ENCODE measurements around the gene NCOA1.
"Not testable (repeated sequence)": the region's sequence is repeated elsewhere in the genome, so short reads cannot be mapped to it uniquely, and the experiment has no call there.

Gene NCOA1

DNA sequence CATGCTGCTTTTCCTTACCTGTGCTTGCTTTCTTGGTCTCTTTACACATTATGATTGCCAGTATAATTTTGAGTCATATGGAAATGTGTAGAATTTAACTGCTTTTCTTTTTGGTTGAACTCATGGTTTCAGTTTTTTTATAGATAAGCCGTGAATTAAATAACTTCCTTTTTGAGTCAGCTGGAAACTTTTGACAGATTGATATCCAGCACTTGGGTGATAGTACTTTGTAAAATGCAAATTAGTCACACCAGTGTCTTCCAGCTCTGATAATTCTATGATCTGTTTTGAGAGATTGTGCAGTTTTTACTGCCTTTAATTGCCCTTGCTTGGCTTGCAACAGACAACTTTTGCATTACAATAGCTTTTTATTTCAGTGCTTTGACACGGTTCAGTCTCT, 86.4 kb downstream of the NCOA1 start:
- H4K20me1 ChIP-seq (ENCODE audit: insufficient read depth, low read length), result no peaks in the 10 kb centered on the region
- H3K79me2 ChIP-seq (ENCODE audit: insufficient read depth, low read length), result no peaks in the 10 kb centered on the region
- no peaks in the 10 kb centered on the region for H3F3A ChIP-seq (ENCODE audit: insufficient read depth, low read length)
- peak overlapping the region; percentile 26 for H3K9ac ChIP-seq (ENCODE audit: low read length)
- no peak overlapping the region for H2AFZ ChIP-seq (ENCODE audit: low read length)
- H3K36me3 ChIP-seq (ENCODE audit: insufficient read depth, low read length), result 0 out of 2 replicates have a peak, but pooled peaks cover 5% of the 10 kb centered on the region
- peak overlapping the region; percentile 83 for H3K27ac ChIP-seq (ENCODE audit: low read depth, low read length, poor library complexity, severe bottlenecking)
- peak overlapping the region; percentile 49 for H3K4me2 ChIP-seq (ENCODE audit: low read length)
- H3K9me3 ChIP-seq (ENCODE audit: low read length), result peaks cover 2% of the 10 kb centered on the region; the same call in 1 of the 2 replicates
- TF ChIP-seq CTCF (IDR thresholded peaks at IDR 0.05; ENCODE audit: low read length) (no peak), EZH2 (IDR thresholded peaks at IDR 0.05; ENCODE audit: borderline replicate concordance, low read length) (no peak)
- H3K27me3 ChIP-seq (ENCODE audit: insufficient read depth, low read length), result no peaks in the 10 kb centered on the region
- H3K9me2 ChIP-seq (ENCODE audit: low read depth, low read length), result no peaks in the 10 kb centered on the region
- peaks cover 49% of the 10 kb centered on the region for H3K4me1 ChIP-seq (ENCODE audit: insufficient read depth, low read length, severe bottlenecking)
- peak overlapping the region; percentile 19 for H3K4me3 ChIP-seq (ENCODE audit: low read depth, low read length, poor library complexity, severe bottlenecking)

DNA sequence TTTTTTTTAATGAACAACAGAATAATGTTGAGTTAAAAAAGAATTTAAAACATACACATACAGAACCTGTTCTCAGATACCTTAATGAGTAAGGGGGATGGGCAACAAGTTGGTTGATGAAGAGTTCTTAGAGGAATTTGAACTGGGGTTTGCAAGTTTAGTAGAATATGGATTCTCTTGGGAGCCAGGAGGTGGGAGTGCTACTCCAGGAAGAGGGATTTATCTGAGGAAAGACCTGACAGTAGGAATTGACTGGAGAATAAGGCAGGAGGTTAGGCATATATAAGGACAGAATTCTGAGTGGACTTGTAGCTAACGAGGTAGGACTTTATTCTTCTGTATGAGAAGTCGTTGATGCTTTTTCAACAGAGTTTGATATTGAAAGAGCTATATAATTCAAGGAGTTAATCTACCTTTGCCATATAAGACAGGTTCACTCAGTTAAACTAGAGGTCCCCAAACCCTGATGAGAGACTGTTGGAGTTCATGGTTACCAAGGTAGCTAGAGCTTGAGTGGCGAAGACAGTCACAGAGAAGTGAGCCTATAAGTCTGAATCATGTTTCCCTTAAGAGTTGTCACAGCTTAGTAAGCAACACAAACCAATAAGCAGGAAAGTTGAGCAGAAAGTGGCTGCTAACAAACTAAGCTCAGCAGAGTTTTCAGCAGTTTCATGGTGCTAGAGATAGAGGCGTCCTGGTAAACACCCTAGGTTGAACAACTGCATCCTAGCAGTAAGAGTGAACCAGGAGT, 88.2 kb downstream of the NCOA1 start:
- Histone ChIP-seq H3K9me3 (ENCODE audit: low read length) (peaks cover 2% of the 10 kb centered on the region; the same call in 1 of the 2 replicates), H3K4me3 (ENCODE audit: low read depth, low read length, poor library complexity, severe bottlenecking) (no peak overlapping the region), H3K27me3 (ENCODE audit: insufficient read depth, low read length) (no peaks in the 10 kb centered on the region), H4K20me1 (ENCODE audit: insufficient read depth, low read length) (no peaks in the 10 kb centered on the region), H3K4me2 (ENCODE audit: low read length) (no peak overlapping the region), H3K4me1 (ENCODE audit: insufficient read depth, low read length, severe bottlenecking) (peaks cover 49% of the 10 kb centered on the region), H3F3A (ENCODE audit: insufficient read depth, low read length) (no peaks in the 10 kb centered on the region), H3K27ac (ENCODE audit: low read depth, low read length, poor library complexity, severe bottlenecking) (peak overlapping the region; percentile 83), H2AFZ (ENCODE audit: low read length) (no peak overlapping the region), H3K79me2 (ENCODE audit: insufficient read depth, low read length) (no peaks in the 10 kb centered on the region), H3K9me2 (ENCODE audit: low read depth, low read length) (no peaks in the 10 kb centered on the region), H3K9ac (ENCODE audit: low read length) (no peak overlapping the region), H3K36me3 (ENCODE audit: insufficient read depth, low read length) (0 out of 2 replicates have a peak, but pooled peaks cover 5% of the 10 kb centered on the region)
- TF ChIP-seq EZH2 (IDR thresholded peaks at IDR 0.05; ENCODE audit: borderline replicate concordance, low read length), result no peak
- TF ChIP-seq CTCF (IDR thresholded peaks at IDR 0.05; ENCODE audit: low read length), result no peak

DNA sequence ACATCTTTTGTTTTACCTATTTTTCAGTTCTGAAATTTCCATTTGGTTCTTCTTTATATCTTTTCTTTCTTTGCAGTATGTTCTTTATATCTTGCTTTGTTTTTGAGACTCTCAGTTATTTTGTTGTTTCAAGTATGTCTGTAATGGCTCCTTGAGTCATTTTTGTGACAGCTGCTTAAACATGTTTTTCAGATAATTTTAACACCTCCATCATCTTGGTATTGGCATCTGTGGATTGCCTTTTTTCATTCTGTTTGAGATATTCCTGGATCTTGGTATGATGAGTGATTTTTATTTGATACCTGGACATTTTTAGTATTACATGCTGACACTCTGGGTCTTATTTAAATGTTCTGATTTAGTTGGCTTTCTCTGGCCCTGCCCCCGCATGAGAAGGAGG, 89.5 kb downstream of the NCOA1 start:
- no peaks in the 10 kb centered on the region for H3K9me2 ChIP-seq (ENCODE audit: low read depth, low read length)
- TF ChIP-seq CTCF (IDR thresholded peaks at IDR 0.05; ENCODE audit: low read length), result no peak
- no peak for TF ChIP-seq EZH2 (IDR thresholded peaks at IDR 0.05; ENCODE audit: borderline replicate concordance, low read length)
- H2AFZ ChIP-seq (ENCODE audit: low read length), result no peak overlapping the region
- H3F3A ChIP-seq (ENCODE audit: insufficient read depth, low read length), result no peaks in the 10 kb centered on the region
- H3K27me3 ChIP-seq (ENCODE audit: insufficient read depth, low read length), result no peaks in the 10 kb centered on the region
- peaks cover 57% of the 10 kb centered on the region for H3K4me1 ChIP-seq (ENCODE audit: insufficient read depth, low read length, severe bottlenecking)
- H3K36me3 ChIP-seq (ENCODE audit: insufficient read depth, low read length), result 0 out of 2 replicates have a peak, but pooled peaks cover 5% of the 10 kb centered on the region
- no peak overlapping the region for H3K9ac ChIP-seq (ENCODE audit: low read length)
- H4K20me1 ChIP-seq (ENCODE audit: insufficient read depth, low read length), result no peaks in the 10 kb centered on the region
- H3K27ac ChIP-seq (ENCODE audit: low read depth, low read length, poor library complexity, severe bottlenecking), result no peak overlapping the region
- H3K9me3 ChIP-seq (ENCODE audit: low read length), result peaks cover 2% of the 10 kb centered on the region; the same call in 1 of the 2 replicates
- no peak overlapping the region for H3K4me2 ChIP-seq (ENCODE audit: low read length)
- H3K4me3 ChIP-seq (ENCODE audit: low read depth, low read length, poor library complexity, severe bottlenecking), result no peak overlapping the region
- H3K79me2 ChIP-seq (ENCODE audit: insufficient read depth, low read length), result no peaks in the 10 kb centered on the region

- H3K27me3 ChIP-seq (ENCODE audit: insufficient read depth, low read length); H4K20me1 ChIP-seq (ENCODE audit: insufficient read depth, low read length); H2AFZ ChIP-seq (ENCODE audit: low read length); H3K79me2 ChIP-seq (ENCODE audit: insufficient read depth, low read length); H3K36me3 ChIP-seq (ENCODE audit: insufficient read depth, low read length); H3K9ac ChIP-seq (ENCODE audit: low read length); H3K4me2 ChIP-seq (ENCODE audit: low read length); H3K4me3 ChIP-seq (ENCODE audit: low read depth, low read length, poor library complexity, severe bottlenecking); H3K27ac ChIP-seq (ENCODE audit: low read depth, low read length, poor library complexity, severe bottlenecking); H3F3A ChIP-seq (ENCODE audit: insufficient read depth, low read length); H3K9me3 ChIP-seq (ENCODE audit: low read length); H3K9me2 ChIP-seq (ENCODE audit: low read depth, low read length): not testable (repeated sequence)
- H3K4me1 ChIP-seq (ENCODE audit: insufficient read depth, low read length, severe bottlenecking), result peaks cover 58% of the 10 kb centered on the region
Observed at GRCh38 chr2:24581971-24582370, 90.9 kb downstream of the NCOA1 start.
